Erythroblast (primary cell): ENCODE measurements around the gene C1orf50.
A peak's percentile ranks its signal among the peaks of the same experiment; 100 is the strongest.

Experiments
- DNase-seq, 2 experiments: peaks; one replicate each; lab custom pipeline; 2025; lab: John Stamatoyannopoulos, UW
- GATA1 ChIP-seq: IDR thresholded peaks from 2 replicates; pipeline ENCODE4 v1.6.1; 2011; ENCODE audit warnings: low read depth, mild to moderate bottlenecking, control low read depth, low read length, moderate library complexity
- POLR2A ChIP-seq: IDR thresholded peaks from 2 replicates; pipeline ENCODE4 v1.6.1; 2011; ENCODE audit warnings: mild to moderate bottlenecking, low read length

The C1orf50 gene

DNA sequence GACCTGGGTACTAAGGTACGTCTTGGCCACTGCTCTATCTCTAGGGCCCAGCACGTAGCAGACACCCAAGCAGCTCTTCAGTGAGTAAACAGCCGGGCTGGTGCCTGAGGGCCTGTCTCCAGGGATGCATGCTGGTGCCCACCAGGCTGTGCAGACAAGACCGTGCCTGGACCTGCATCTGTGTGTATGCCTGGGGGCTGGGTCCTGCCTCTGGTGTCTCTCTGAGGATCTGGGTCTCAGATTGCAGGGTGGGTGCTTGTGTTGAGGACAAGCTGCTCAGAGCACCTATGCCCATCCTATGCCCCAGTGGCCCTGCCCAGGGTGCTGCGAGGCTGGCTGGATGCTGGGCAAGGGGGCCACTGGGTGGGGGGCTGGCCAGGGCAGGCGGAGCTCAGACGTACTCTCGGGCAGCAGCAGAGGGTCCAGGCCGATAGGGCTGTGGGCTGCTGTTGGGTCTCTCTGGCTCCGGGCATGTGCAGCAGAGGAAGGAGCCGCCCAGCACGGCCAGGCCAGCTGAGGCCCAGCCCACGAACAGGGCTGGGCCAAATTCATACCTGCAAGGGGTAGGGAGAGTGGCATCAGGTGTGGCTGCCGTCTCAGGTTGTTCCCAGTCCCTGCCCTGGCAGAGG, 31.5 kb upstream of the C1orf50 start:
- no peak for DNase-seq
- TF ChIP-seq GATA1: no peak
- TF ChIP-seq POLR2A: no peak

DNA sequence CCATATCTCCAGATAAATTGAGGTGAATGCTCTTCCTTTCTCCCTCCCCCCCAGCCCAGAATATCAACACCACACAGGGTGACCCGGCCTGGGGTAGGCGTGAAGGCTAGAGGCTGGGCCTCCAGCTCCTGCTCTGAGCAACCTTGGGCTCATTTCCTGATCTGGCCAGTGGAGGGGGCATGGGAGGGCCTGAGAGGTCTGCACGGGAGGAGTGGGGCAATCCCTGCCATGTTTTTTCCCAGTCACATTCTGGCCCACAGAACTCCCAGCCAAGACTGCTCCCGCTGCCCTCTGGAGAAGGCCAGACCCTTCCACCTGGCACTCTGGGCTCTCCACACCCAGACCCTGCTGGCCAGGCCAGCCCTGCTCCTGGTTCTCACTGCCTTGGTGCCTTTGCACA, 30.9 kb upstream of the C1orf50 start:
- DNase-seq: peak; percentile 45 to 62
- TF ChIP-seq GATA1 (no peak), POLR2A (no peak)

DNA sequence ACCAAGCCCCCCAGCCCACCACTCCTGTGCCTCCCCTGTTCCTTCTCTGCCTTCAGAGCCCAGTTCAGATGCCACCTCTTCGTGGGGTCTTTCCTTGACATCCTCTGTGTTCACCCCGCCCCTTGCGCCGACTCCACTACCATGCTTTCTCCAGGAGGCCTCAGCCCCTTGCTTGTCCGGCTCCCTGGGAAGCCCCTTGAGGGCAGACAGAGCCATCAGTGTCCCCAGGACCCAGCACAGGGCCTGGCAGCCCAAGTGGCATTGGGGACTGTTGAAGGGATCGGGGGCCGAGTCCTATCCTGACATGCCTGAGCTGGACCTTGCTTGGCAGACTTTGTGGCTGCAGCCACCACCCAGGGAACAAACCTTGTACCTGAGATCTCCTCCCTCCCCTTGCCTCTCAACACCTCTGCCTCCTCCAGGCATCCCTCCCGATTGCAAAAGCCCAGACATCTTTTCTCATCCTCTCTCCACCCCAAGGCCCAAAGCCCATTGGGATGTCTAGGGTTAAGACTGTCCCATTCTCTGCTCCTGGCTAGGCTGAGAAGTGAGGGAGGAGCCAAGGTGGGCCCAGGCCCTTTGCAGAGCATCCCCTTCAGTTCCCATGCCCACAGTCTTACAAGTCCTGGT, 30.4 kb upstream of the C1orf50 start:
- DNase-seq: no peak
- TF ChIP-seq POLR2A (no peak), GATA1 (no peak)

DNA sequence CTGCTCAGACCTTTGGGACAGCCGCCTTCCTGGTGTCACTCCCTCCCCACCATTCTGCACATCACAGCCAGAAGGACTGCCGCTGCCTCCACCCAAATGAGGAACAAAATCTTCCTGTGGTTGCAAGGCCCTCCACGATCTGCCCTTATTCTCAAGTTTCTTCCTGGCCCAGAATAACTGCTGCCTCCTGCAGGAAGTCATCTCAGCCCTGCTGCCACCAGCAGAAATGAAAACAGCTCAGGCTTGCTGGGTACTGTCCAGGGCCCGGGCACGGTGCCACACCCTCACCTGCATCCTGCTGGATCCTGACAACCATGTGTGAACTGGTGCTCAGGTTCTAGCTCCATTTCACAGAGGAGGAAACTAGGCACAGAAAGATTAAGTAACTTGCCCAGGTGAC, 29.8 kb upstream of the C1orf50 start:
- DNase-seq: no peak
- TF ChIP-seq POLR2A (no peak), GATA1 (no peak)

DNA sequence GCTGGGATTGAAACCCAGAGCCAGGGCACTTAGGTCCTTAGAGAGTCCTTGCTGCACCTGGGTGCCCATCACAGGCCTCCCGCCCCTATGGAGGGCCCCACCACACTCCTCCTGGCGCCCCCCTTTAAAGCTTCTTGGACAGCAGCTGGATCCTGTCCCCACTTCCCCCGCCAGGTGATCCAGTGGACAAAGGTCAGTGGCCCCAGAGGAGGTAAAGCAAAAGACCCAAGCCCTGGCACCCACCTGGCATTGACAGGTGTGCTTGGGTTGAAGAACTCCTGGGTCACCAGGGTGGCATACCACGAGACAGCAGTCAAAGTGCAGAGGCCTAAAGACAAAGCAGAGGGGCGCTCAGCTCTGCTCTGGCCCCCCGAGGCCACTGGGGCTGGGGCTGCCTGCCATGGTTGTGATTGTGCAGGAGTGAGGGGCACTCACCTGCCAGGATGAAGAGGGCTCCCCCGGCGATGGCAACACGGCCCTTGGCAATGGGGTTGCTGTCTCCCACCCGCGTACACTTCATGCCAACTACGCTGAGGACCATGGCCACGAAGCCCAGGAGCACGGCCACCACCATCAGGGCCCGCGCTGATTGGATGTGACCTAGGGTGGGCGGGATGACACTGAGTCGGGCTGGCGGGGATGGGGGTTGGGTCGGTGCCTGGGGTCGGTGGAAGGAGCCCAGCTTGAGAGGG, 28.9 kb upstream of the C1orf50 start:
- TF ChIP-seq POLR2A (no peak), GATA1 (no peak)
- DNase-seq: no peak

DNA sequence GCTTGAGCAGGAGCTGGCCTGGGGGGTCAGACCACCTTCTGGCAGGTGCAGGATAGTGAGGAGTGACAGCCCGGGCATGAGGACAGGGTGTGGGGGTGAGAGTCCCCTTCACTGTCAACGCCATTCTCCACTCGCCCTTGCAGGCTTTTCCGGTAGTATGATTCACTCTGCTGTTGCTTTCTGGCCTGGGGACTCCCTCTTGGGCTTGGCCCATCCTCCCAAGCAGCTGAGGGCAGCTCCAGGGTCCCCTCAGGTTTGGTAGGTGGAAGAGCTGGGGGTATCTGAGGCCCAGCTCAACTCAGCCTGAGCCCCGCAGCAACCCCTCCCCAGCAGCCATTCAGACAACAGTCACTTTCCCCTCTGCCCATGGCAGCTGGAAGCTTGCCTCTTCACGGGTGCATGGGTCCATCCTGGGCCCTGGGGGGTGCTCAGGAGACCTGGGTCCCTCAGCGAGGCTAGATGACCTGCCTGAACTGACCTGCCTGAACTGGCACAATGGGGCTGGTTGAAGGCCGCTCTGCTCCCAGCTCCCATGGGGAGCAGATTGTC, 28.3 kb upstream of the C1orf50 start:
- TF ChIP-seq POLR2A (no peak), GATA1 (no peak)
- no peak for DNase-seq

DNA sequence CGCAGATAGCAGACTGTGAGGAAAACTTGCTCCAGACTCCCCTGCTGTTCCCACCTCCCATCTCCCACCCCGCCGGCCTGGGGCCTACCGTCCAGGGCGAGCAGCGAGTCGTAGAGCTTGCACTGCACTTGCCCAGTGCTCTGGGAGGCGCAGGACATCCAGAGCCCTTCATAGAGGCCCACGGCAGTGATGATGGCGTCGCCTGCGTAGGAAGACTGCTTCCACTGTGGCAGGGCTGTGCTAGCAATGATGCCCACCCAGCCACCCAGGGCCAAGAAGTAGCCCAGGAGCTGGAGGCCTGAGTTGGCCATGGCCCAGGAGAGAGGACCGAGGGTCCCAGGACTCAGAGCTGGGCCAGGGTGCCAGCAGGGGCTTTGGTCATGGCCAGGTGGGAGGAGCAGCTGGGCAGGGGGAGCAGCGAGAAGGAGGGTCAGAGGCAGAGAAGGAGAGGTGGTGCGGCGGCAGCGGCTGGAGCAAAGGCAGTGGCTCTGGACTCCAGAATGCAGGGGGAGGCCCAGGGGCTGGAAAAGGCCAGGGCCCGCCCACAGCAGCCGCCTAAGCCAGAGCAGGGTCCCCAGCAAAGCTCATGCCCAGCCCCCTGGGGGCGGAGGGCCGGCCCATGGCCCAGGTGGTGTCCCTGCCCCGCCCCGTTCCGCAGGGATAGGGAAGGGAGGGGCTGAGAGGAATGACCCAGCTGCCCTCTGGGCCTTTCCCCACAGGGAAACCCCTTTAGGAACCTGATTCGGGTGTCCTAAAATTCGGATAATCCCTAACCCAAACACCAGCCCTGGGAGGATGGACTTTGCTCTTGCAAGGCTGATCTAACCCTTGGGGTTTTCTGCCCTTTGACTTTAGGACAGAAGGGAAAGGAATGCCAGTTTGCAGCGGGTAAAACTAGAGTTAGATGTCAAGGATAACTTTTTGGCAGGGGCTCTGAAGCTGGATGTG, 27.0 kb upstream of the C1orf50 start, which contains the start of gene CLDN19:
TSS of gene CLDN19 (minus strand) at position 484 of the 948 bp plus-strand sequence. CDS start at position 311, 173 bp downstream.
- DNase-seq: no peak
- no peak for TF ChIP-seq GATA1
- no peak for TF ChIP-seq POLR2A

DNA sequence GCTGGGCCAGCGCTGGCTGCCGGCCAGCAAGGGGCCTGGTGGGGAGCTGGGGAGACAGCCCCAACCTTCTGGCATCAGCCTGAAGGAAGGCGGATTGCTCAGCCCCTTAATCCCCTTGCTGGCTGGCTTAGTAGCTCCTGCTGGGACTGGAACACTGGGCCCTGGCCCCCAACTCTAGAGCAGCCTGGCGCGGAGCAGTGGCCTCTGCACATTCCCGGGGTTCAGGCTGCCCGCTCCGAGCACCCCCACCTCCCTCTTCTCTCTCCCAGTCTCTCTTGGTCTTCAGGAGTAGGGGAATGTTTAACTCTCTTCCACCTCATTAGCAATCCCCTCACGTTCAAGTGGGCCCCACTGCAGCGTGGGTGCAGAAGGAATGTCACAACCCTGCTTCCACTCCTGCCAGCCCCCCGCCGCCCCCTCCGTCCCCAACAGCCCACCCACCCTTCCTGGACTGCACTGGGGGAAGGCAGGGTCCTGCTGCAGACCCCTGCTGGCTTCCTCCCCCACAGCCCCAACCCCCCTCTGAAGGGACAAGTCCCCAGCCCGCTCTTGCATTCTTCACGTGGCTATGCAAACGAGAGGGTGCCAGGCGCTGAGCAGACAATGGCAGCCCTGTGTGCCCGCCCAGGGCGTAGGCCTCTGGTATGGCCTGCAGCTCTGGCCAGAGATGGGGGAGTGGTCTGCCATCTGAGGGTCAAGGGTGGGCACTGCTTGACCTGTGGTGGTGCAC, 26.0 kb upstream of the C1orf50 start:
- no peak for DNase-seq
- TF ChIP-seq POLR2A: no peak

DNA sequence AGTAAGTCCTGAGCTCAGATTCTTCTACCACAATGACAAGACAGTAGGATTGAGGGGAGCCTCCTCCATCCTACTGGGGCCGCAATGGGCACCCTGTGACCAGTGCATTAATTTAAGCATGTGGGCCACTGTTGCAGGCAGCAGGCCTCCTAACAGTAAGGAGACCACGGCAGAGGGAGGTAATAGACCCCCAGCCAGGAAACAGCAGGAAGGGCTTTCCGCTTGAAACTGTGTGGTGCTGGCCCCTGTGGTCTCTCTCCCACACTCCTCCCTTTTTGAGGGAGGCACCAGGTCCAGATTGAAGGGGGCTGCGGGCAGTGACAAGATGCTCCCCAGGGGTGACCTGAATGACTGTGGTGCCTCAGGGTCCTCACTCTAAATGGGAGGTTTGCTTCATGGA, 25.3 kb upstream of the C1orf50 start:
- no peak for DNase-seq
- no peak for TF ChIP-seq GATA1
- TF ChIP-seq POLR2A: no peak

DNA sequence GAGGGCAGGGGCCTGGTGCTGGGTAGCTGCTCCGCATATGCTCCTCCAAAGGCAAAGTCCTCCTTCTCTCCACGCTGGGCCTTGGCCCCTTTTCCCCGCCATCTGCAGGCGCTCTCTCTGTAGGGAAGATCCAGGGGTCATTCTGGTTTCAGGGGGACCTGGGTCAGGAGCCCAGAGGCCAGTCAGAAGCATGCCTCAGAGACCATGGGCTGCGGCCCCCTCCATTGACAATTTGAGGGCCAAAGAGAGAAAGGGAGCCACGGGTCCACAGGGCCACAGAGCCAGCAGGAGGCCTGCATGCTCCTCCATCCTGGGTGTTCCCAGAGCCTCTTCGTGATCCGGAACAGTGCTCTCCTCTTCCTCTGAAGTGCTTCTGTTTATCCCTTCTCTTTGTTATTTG, 24.9 kb upstream of the C1orf50 start:
- TF ChIP-seq GATA1 (no peak), POLR2A (no peak)
- DNase-seq: no peak

DNA sequence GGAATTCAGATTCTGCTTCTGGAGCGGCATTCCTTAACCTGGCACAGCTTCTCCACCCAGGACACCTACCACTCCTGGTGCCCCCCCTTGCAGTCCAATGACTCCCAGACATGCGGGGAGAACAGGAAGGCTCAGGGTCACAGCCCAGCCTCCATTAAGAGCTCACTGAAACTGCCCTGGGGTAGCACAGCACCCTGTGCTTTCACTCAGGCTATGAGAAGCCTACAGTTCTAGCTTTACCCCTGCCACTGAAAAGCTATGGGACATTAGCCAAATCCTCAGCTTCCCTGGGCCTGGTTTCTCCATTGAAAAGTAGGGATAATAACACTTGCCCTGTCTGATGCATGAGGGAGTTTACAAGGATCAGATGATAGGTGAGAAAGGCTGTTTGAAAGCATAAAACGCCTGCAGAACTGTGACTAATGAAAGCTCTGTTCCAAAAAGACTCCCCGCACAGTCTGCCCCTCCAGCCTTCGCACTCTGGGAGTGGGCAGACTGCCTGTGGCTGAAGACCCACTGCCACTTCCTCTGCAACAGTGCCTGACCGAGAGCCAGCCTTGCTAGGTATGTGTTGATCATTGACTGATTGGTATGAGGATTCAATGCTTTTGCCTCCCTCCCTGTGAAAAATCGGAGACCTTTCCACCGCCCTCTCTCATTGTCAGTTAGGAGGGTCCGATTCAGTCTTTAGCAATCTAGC, 24.3 kb upstream of the C1orf50 start:
- DNase-seq: no peak
- TF ChIP-seq POLR2A (no peak), GATA1 (no peak)

DNA sequence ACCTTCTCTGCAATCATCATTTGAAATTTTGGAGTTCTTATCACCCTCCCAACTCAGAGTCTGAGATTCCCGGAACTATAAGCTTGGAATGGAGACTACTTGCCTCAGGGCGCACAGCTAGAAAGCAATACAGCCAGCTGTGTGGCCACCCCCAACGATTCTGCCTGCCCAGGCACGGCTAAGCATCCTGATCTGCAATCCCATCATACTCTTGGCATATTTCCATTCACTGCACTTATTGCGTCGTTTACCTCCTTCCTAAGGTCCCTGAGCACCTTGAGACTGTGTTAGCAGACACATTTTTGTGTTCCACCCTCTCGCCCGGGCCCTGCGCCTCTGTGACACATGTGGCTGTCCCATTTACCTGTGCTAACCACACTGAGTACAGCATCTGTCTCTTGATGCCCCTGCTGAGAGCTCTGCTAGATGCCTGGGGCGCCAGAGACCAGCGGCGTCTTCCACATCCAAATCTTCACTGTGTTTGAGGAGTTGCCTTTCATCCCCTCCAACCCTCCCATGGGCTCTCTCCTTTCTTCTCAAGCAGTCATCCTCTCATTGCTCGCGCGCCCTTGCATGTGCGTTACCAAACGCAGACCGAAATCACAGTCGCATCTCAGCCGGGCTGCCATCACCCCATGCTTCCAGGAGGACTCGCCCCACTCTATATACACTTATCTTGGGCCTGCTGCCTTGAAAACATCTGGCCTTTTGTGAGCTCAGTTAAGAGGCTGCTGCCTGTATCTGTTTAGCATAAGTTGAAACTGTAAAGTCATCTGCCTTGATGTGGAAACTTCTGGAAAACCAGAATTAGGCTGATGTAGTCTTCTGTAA, 23.5 kb upstream of the C1orf50 start:
- no peak for DNase-seq
- TF ChIP-seq POLR2A: no peak
- TF ChIP-seq GATA1: no peak
